Posterior vena cava (tissue), 2 donors: ENCODE data around the gene ABCA5. TPM values are rescaled to one million over a fixed set of nuclear protein-coding genes. Genes with fewer than 3 reads are reported as not detected.
"Not testable (repeated sequence)": the region's sequence is repeated elsewhere in the genome, so short reads cannot be mapped to it uniquely, and the experiment has no call there.

Experiments
- DNase-seq: peaks from one replicate; pipeline ENCODE4 v3.0.0-alpha.2; 2020; ENCODE audit warnings: low spot score
- intact Hi-C, 2 donors: fragments of 100-400 bp; cut with DNase I; formaldehyde crosslinking; loops; one replicate each; pipeline versions ENCODE4 v1.14.1 to v1.14.2; 2022 to 2023
- total RNA-seq, 2 donors: library from RNA; stranded (reverse); fragmentation: NEBNext Ultra II Directional; extraction: Animal tissue kit (Norgen Biotek cat#: 25700); gene quantifications; one replicate each; pipeline ENCODE4 v1.2.1, GENCODE V29; 2021
- donor health status: DM: yes; HTN: yes; CAD: no.
- donor health status: DM: yes; HTN: yes; CAD: no.

Gene ABCA5
- total RNA-seq, 2 donors from 2014 or later = 14.7 to 16.7 TPM

DNA sequence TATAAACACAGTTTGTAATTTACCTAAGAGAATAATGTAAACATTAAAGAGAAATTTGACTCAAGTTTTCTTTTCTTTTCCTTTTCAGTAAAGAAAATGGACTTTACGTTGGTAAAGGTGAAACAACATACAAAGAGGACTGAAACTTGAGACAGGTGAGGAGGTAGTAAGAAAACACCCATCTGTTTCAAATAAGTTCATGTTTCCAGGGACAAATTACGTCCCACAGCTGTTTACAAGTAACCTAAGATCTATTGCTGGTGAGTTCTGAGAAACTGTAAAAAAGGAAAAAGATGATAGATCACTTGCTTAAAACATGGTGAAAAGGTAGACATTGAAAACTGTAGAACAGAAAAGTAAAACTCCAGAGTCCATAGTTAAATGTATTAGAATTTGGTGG lies 4.8 kb upstream of the ABCA5 start:
- intact Hi-C loops = no loop called here
- no peak for DNase-seq

DNA sequence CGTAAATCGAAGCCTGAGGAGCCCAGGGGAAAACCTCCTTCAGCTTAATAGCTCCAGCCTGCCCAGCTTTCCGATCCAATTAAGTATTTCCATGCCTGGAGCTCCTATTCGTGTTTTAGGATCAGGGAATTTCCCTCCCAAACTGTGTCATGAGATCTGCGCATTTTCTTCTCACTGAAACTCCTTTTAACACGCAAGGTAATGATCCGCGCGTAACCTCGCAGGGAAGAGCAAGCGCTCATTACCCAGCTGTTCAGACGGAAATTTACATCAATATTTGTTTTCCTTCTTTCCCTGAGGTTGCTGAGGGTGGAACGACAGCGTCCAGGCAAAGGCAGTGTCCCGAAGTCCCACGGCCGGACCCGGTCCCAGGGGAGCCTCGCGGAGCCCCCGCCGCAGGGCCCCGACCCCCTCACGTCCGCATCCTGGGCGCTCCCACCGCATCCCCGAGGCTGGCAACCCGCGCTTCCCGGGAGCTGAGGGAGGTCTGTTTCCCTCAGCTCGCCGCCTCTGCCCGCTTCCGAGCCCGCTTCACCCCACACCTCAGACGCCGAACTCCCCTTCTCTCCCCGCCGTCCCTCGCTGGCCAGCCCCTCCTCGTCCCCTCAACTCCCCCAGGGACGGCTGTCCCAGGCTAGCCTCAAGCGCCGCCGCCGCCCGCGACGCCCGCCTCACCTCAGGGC lies 415 bp downstream of the ABCA5 start:
- intact Hi-C loops = no loop called here

DNA sequence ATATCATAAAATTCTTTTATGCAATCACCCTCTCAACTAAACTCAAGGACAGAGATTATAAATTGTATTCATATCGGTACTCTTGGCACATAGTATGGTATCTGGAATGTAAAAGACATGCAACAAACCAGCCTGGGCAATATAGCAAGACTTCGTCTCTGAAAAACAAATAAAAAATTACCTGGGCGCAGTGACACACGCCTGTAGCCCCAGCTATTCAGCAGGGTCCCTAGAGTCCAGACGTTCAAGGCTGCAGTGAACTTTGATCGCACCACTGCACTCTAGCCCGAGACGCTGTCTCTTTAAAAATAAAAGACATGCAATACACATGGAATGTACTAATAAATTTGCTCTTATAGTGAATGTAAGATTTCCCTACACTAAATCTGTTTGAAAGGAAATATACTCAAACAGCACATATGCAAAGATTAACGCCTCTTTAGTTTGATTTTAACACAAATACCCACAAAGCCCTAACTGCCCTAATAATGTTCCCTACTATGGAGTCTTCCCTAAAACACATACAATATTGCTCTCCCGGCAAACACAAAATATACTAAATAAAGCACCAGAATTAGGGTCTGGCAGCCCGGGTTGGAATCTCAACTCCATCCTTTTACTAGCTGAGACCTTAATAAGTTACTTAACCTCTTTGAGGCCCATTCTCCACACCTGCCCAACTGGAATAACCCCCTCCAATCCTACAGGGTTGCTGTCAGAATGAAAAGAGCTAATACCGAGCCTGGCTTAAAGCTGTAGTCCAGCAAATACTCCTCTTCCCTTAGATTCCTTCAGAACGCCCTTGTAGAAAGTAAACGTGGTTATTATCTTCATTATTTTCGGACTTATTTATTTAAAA lies 1.2 kb downstream of the ABCA5 start:
- no peak for DNase-seq
- intact Hi-C loops = no loop called here

More for the DNA sequence above, 415 bp downstream of the ABCA5 start:
- DNase-seq = no peak

DNA sequence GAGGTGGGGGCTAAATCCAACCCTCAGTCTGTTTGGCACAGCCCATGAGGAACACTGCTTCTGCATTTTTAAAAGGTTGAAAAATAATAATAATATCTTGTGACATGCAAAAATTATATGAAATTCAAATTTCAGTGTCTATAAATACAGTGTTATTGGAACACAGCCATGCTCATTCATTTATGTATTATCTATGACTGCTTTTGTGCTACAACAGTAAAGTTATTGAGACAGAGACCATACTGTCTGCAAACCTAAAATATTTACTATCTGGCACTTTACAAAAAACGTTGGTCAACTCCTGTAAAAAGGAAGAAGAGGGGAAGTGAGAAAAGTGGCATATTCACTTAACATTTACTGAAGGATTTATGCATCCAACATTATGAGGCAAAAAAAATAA lies 3.1 kb downstream of the ABCA5 start:
- intact Hi-C loops = no loop called here
- DNase-seq = no peak

DNA sequence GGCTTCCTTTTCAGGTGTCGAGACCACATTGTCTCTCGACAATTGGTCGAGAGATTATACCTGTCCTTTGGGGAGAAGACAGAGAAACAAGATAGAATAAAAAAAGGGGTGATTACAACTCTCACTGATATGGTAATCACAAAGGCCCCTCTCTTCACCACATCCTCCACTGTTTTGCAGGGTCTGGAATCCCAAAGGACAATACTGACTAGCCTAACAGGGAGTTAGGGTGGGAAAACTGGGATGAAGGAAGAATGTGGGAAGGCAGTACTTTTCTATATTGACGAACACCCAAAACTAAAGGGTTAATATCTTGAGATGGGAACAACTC lies 6.1 kb downstream of the ABCA5 start:
- DNase-seq = no peak
- intact Hi-C loops = no loop called here

DNA sequence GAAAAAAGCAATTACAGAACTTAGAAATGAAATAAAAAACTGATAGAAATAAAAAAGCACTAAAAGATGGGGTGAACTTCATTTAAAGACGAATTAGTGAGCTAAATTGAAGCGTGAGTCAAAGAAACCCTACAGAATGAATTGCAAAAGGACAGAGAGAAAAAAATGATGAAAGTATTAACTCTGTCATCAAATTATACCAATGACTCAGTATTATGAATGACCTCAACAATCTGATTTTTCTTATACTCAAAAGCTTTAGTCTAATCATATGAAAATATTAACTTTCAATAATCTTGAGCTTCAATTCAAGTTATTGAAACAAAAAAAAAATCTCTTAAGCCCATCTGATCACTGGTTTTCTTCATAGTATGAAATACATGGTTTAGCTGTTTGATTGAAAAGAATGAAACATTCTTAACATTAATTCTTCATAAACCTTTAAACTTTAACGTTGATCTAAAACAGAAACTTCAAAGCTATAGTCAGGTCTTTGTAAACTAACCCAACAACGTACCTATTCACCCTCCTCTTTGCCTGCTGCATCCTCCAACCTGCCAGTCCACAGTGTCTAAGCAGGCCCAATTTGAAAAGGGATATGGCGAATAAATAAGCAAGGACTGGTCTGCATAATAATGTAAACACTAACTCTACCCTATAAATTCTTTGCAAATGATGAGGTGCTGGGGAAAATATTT lies 6.6 kb downstream of the ABCA5 start:
- intact Hi-C loops = no loop called here
- DNase-seq = no peak

DNA sequence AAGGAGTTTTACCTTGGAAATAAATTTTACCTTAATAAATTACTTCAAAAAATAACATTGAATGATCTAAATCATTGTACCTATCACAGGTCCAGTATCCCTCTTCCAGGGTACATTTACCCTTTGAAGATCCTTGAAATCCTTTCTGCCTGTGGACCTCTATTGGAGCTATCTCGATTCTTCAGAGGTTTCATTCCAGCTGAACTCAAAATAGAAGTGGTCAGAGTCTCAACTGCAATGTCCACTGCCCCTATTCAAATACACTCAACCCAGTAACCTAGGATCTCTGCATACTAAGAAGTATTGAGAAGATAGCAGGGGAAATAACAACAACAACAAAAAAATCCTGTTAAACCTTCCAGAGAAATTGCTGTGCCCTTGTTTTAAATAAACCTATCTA lies 9.3 kb downstream of the ABCA5 start:
- intact Hi-C loops = no loop called here
- DNase-seq = no peak

DNA sequence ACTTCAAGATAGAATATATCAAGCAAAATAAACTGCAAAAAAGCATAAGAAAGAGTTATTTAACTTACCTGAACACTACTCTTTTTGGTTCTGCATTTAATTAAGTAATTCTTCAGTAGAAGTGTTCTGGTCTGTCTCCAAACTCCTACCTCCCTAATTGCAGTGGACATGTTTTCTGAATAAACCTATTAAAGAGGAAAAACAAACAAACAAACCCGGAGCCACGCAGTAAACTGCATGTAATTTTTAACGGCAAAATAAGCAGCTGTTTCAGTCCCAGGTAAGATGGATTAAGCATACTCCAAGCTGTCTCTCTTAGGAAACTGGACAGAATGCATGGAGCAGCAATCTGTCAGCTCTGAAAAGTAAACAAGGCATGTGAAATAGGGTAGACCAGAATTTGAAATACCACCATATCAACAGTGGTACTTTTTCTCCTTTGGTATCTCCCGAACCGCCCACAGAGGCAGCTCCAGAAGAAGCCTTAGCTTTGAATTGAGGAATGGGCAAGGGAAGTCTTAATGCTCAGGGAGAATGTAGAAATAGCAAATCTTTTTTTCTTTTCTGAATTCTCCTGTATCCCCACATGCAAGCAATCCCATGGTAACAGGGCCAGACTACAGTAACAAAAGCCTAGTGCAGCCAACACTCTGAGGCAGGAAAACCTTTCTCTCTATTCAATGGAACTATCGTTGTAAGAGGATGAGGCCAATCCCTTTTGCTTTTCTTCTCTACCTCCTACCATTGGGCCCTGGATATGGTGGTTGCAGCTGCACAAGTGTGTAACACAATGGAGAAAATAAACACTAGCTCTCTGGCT lies 12.5 kb downstream of the ABCA5 start:
- DNase-seq = no peak
- intact Hi-C loops = no loop called here

DNA sequence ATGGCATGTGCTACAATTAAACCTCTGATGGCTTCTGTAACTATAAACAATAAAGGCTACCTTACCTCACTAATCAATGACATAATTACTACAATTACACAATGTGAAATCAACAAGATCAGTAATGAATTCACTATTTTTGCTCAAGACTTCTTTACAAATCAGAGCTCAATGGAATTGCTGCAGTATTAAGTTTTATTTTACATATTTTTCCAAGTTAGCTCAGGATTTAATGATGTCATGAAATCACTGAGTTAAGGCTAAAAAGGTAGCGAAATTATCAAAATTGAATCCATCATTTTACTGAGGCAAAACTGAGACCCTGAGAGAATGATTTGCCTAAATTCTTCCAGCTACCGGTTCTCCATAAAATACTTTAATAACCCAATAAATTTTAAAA lies 21.8 kb downstream of the ABCA5 start:
- DNase-seq = no peak

DNA sequence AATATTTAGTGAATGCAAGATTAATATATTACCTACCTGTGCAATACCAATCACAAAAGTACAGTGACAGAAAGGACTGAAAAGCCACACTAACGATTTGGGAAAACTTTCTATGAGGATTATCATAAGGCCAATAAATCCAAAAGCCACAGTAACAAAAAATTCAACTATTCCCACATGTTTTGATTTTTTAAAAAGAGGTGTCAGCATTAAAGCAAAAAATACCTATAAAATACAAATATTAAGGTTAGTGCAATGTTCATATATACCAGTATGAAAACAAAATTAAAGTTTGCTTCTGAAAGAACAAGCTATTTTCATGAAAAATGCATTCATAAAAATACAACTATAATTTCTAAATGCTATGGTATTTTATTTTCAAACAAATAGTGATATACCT lies 24.3 kb downstream of the ABCA5 start:
- intact Hi-C loops = no loop called here
- DNase-seq = no peak

More for the DNA sequence above, 21.8 kb downstream of the ABCA5 start:
- intact Hi-C loops = no loop called here

DNA sequence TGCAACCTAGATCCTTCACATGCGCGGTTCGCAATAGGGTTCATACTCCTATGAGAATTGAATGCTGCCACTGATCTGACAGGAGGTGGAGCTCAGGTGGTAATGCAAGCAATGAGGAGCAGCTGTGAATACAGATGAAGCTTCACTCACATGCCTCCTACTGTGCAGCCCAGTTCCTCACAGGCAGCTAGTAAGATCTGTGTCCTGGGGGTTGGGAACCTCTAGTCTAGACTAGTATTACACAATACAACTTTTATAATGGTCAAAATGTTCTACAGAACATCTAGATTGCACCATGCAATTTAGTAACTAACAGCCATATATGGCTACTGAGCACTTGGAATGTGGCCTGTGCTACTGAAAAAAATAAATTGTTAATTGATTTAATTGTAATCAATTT lies 26.7 kb downstream of the ABCA5 start:
- no peak for DNase-seq
- intact Hi-C loops = no loop called here

DNA sequence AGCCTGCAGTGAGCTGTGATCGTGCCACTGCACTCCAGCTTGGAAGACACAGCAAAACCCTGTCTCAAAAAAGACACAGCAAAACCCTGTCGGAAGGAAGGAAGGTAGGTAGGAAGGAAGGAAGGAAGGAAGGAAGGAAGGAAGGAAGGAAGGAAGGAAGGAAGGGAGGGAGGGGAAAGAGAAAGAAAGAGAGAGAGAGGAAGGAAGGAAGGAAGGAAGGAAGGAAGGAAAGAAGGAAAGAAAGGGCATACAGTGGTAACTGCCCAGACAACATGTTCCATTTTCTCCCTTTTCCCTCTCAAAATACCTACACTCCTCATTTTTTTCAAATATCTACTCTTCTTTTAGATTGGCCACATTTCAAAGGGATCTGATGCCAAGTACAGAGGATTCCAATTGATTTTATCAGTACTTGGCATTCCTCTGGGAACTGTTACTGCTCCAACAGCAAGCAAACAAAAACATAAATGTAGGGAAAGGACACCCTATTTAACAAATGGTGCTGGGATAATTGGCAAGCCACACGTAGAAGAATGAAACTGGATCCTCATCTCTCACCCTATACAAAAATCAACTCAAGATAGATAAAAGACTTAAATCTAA lies 28.7 kb downstream of the ABCA5 start:
- not testable (repeated sequence) for DNase-seq

DNA sequence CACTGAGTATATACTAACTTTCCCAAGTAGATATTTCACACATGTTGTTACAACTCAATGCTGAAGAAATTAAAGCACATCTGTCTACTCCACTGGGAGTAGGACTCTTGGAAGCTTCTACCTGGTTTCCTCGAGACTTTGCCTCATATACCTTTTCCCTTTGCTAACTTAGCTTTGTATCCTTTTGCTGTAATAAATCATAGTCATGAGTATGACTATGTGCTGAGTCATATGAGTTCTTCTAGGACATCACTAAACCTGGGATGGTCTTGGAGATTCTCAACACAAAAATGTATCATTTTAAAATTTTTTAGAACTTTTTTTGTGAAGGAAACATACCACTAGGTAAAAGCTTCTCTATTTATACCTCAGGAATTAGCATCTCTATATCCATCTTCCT lies 39.8 kb downstream of the ABCA5 start:
- no peak for DNase-seq
- intact Hi-C loops = no loop called here

More for the DNA sequence above, 28.7 kb downstream of the ABCA5 start:
- intact Hi-C loops = not testable (repeated sequence)

DNA sequence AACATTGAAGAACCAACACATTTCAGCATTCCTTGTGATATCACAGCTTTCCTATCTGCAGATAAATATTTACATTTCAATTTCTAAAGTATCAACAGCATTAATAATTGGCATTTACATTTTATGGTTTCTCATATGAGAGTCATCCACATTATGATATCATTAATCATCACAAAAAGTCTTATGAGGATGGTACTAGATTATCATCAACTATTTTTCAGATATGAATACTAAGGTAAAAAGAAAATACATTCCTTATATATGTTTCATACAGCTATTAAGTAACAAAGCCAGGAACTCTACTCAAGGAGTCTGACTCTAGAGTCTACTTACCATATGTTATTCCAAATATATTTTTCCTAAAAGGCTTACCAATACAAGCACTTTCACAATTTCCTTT lies 40.7 kb downstream of the ABCA5 start:
- DNase-seq = no peak
- intact Hi-C loops = no loop called here

DNA sequence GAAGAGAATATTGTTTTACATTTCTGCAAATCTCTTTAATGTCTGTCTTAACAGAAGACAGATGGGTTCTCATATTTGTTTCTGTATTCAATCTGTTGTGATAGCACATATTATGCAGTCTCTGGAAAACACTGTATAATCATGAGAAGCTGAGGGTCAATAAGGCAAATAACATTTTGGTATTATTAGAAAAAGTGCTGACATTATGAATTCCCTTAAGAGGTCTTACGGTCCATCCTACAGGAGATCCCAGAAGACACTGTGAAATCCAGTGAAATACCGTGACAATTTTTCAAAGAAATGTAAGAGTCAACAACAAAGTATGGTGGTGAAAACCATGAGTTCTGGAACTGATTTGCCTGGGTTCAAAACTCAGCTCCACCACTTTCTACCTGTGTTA lies 42.3 kb downstream of the ABCA5 start:
- intact Hi-C loops = no loop called here
- DNase-seq = no peak

DNA sequence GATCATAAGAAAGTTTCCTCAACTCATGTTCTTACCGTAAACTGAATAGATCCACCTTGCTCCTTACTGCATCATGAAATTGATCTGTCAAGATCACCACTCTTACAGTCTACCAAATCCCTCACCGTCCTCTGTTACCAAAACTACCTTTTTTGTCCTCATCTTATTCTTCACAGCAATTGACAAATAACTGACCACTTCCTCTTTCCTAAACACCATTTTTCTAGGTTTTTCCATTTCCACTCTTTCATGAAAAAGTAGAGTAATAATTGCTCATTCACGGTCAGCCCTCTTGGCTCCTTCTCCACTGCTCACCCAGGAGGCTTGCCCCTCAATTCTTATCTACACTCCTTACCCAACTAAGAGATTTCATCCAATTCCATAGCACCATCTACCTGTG lies 44.9 kb downstream of the ABCA5 start:
- DNase-seq = no peak
- intact Hi-C loops = no loop called here

DNA sequence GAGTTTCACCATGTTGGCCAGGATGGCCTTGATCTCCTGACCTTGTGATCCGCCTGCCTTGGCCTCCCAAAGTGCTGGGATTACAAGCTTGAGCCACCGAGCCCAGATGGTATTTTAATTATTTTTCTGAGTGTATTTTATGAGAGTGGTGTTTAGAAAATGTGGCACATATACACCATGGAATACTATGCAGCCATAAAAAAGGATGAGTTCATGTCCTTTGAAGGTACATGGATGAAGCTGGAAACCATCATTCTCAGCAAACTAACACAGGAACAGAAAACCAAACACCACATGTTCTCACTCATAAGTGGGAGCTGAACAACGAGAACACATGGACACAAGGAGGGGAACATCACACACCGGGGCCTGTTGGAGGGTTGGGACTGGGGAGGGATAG lies 50.7 kb downstream of the ABCA5 start:
- DNase-seq, intact Hi-C loops: not testable (repeated sequence)

DNA sequence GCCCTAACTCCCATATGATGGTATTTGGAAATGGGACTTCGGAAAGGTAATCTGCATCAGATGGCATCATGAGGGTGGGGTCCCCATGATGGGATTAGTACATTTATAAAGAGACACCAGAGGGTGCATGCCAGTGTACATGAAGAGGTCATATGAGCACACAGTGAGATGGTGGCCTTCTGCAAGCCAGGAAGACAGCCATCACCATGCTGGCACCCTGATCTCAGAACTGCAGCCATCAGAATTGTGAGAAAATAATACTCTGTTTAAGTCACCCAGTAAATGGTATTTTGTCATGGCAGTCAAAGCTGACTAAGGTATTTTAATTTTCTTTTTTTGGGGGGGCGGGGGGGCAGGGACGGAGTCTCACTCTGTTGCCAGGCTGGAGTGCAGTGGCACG lies 51.2 kb downstream of the ABCA5 start:
- intact Hi-C loops = no loop called here
- DNase-seq = no peak

DNA sequence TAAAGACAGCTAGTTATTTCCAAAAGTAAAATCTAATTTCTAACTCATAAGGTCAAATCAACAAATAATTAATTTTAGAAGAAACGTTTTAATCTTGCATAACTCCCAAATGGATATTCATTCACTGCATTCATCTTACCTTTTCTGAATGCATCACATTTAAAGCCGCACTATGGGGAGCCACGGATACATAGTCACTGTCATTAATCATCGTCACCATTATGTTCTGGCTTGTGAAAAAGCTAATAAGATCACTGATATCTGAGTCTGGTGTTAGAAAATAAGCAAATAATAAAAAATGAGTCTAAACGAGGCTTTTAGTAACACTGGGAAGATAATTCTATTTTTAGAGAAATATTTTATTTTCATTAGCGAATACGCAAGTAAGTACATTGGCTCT lies 55.9 kb downstream of the ABCA5 start:
- no peak for DNase-seq
- intact Hi-C loops = no loop called here
